Measurements from ENCODE around the gene SLC22A3. TPM values are rescaled to one million over a fixed set of nuclear protein-coding genes. Genes with fewer than 3 reads are reported as not detected.

The SLC22A3 gene
- total RNA-seq, 2 experiments from 2014 or later = not detected

DNA sequence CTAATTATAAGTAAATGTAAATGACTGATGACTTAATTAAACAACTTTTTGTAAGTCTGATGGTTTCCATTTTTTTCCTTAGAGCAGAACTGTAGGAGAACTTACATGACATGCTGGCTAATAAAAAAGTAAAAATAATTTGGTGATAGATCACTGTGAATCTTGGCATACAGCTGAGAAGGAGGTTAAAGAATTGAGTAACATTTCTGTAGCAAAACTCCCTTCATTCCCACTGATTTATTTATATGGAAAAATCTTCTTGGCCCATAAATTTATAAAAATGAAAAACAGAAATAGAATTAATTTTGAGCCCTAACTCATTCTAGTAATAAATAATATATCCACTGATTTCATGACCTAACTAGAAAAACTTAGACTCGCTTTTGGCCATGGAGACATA, 48.1 kb downstream of the SLC22A3 start:
- H3K27ac Mint-ChIP-seq = no peak overlapping the region
- H3K36me3 Mint-ChIP-seq (ENCODE audit: low read depth) = no peaks in the 10 kb centered on the region
- peaks cover 4% of the 10 kb centered on the region for H3K9me3 Mint-ChIP-seq
- POLR2A ChIA-PET = no interaction called here
- no peak for ATAC-seq
- H3K4me3 Mint-ChIP-seq = no peak overlapping the region
- peaks cover 22% of the 10 kb centered on the region for H3K27me3 Mint-ChIP-seq
- peaks cover 14% of the 10 kb centered on the region for H3K4me1 Mint-ChIP-seq (ENCODE audit: low read depth)
- TF ChIP-seq CTCF (IDR thresholded peaks at IDR 0.05) = no peak
- CTCF ChIA-PET = no interaction called here
- no peak for DNase-seq
- intact Hi-C loops (cut with micrococcal nuclease) = no loop called here

- ChIA-PET CTCF (interaction anchor here (1.8 kb wide), 1 partner anchor 260 kb away, joined by 4 read pairs; no protein-coding TSS in a partner anchor), POLR2A (no interaction called here)
- Mint-ChIP-seq H3K27me3 (peaks cover 15% of the 10 kb centered on the region), H3K9me3 (no peaks in the 10 kb centered on the region), H3K36me3 (ENCODE audit: low read depth) (no peaks in the 10 kb centered on the region), H3K4me1 (ENCODE audit: low read depth) (peaks cover 14% of the 10 kb centered on the region), H3K27ac (no peak overlapping the region), H3K4me3 (no peak overlapping the region)
- ATAC-seq (peak; percentile 42), DNase-seq (peak; percentile 4)
- no peak for TF ChIP-seq CTCF (IDR thresholded peaks at IDR 0.05)
- intact Hi-C loops (cut with micrococcal nuclease) = no loop called here
Observed at GRCh38 chr6:160398674-160399271, 50.6 kb downstream of the SLC22A3 start.

GRCh38 chr6:160400446-160400845, 52.3 kb downstream of the SLC22A3 start:
- TF ChIP-seq CTCF (IDR thresholded peaks at IDR 0.05) = no peak
- no peak overlapping the region for H3K4me3 Mint-ChIP-seq
- H3K27me3 Mint-ChIP-seq = peaks cover 12% of the 10 kb centered on the region
- ChIA-PET POLR2A (no interaction called here), CTCF (no interaction called here)
- ATAC-seq = no peak
- H3K4me1 Mint-ChIP-seq (ENCODE audit: low read depth) = peaks cover 14% of the 10 kb centered on the region
- peak; percentile 6 for DNase-seq
- no peaks in the 10 kb centered on the region for H3K36me3 Mint-ChIP-seq (ENCODE audit: low read depth)
- H3K27ac Mint-ChIP-seq = no peak overlapping the region
- intact Hi-C loops (cut with micrococcal nuclease) = no loop called here
- H3K9me3 Mint-ChIP-seq = no peaks in the 10 kb centered on the region

GRCh38 chr6:160408528-160408927, 60.4 kb downstream of the SLC22A3 start:
- Mint-ChIP-seq H3K4me3 (no peak overlapping the region), H3K36me3 (ENCODE audit: low read depth) (no peaks in the 10 kb centered on the region), H3K27me3 (peaks cover 10% of the 10 kb centered on the region), H3K4me1 (ENCODE audit: low read depth) (no peaks in the 10 kb centered on the region), H3K27ac (no peak overlapping the region), H3K9me3 (no peaks in the 10 kb centered on the region)
- DNase-seq (no peak), ATAC-seq (no peak)
- CTCF ChIA-PET = no interaction called here
- intact Hi-C loops (cut with micrococcal nuclease) = no loop called here
- TF ChIP-seq CTCF (IDR thresholded peaks at IDR 0.05) = no peak
- POLR2A ChIA-PET = no interaction called here

DNA sequence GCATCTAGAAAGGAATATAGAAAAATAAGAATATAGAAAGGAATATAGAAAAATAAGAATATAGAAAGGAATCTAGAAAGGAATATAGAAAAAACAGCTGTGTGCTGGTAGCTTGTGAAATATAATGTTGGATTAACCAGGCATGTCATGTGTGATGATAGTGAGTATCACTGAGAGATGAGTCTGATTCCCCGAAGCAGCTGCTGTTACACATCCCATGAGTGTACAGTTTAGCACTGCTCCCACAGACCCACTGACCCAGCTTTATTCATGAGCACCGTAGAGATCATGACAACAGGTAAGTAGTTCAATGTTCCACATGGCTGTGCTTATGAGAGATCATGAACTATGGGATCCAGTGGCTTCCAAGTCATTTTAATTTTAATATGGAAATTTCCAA, 64.8 kb downstream of the SLC22A3 start:
- intact Hi-C loops (cut with micrococcal nuclease) = no loop called here
- Mint-ChIP-seq H3K4me3 (no peak overlapping the region), H3K9me3 (no peaks in the 10 kb centered on the region), H3K27me3 (peaks cover 17% of the 10 kb centered on the region), H3K27ac (no peak overlapping the region), H3K4me1 (ENCODE audit: low read depth) (peaks cover 2% of the 10 kb centered on the region), H3K36me3 (ENCODE audit: low read depth) (no peaks in the 10 kb centered on the region)
- CTCF ChIA-PET = interaction anchor here (1.4 kb wide), 1 partner anchor 44 kb away, joined by 3 read pairs; no protein-coding TSS in a partner anchor
- DNase-seq (no peak), ATAC-seq (no peak)
- no peak for TF ChIP-seq CTCF (IDR thresholded peaks at IDR 0.05)
- POLR2A ChIA-PET = interaction anchor here (0.6 kb wide), 1 partner anchor 549 kb away, joined by 3 read pairs; no protein-coding TSS in a partner anchor

Measured in activated CD8-positive, alpha-beta T cell treated with anti-CD3 and anti-CD28 coated beads for 36 hours (primary cell).